IPS-18a (cell line): ENCODE measurements around the gene MACF1.

Source experiments
- H3K27ac ChIP-seq: one replicate; pipeline ENCODE4 v1.5.1; 2013; ENCODE audit warnings: low read length
- H3K27me3 ChIP-seq: one replicate; pipeline ENCODE4 v1.6.1; 2013; ENCODE audit warnings: mild to moderate bottlenecking, low read length; ENCODE audit not compliant: control insufficient read depth, insufficient read depth
- H3K36me3 ChIP-seq: one replicate; pipeline ENCODE4 v1.6.1; 2013; ENCODE audit warnings: low read depth, low read length; ENCODE audit not compliant: control insufficient read depth
- H3K4me1 ChIP-seq: one replicate; pipeline ENCODE4 v1.6.1; 2013; ENCODE audit warnings: low read depth, low read length; ENCODE audit not compliant: control insufficient read depth
- H3K4me3 ChIP-seq: one replicate; pipeline ENCODE4 v1.5.1; 2013; ENCODE audit warnings: low read length
- H3K9ac ChIP-seq: one replicate; pipeline ENCODE4 v1.6.1; 2013; ENCODE audit warnings: mild to moderate bottlenecking, low read length, moderate library complexity
- H3K9me3 ChIP-seq: one replicate; pipeline ENCODE4 v1.6.1; 2013; ENCODE audit warnings: low read depth, low read length; ENCODE audit not compliant: control insufficient read depth

Gene MACF1

GRCh38 chr1:39393645-39394044, 189.2 kb downstream of the MACF1 start:
- Histone ChIP-seq H3K9me3 (no peaks in the 10 kb centered on the region), H3K27ac (no peak overlapping the region), H3K36me3 (peaks cover 11% of the 10 kb centered on the region), H3K4me3 (no peak overlapping the region), H3K9ac (no peak overlapping the region), H3K4me1 (peaks cover 41% of the 10 kb centered on the region), H3K27me3 (no peaks in the 10 kb centered on the region)

- peaks cover 11% of the 10 kb centered on the region for H3K36me3 ChIP-seq
- no peak overlapping the region for H3K4me3 ChIP-seq
- peaks cover 45% of the 10 kb centered on the region for H3K4me1 ChIP-seq
- no peak overlapping the region for H3K27ac ChIP-seq
- H3K9ac ChIP-seq, result no peak overlapping the region
- no peaks in the 10 kb centered on the region for H3K9me3 ChIP-seq
- no peaks in the 10 kb centered on the region for H3K27me3 ChIP-seq
These were observed 189.6 kb downstream of the MACF1 start for GRCh38 chr1:39394059-39394458.

- peaks cover 45% of the 10 kb centered on the region for H3K4me1 ChIP-seq
- H3K9me3 ChIP-seq, result no peaks in the 10 kb centered on the region
- H3K27ac ChIP-seq, result no peak overlapping the region
- no peaks in the 10 kb centered on the region for H3K27me3 ChIP-seq
- H3K4me3 ChIP-seq, result no peak overlapping the region
- no peak overlapping the region for H3K9ac ChIP-seq
- peaks cover 10% of the 10 kb centered on the region for H3K36me3 ChIP-seq
These were observed 190.1 kb downstream of the MACF1 start for GRCh38 chr1:39394598-39394997.

GRCh38 chr1:39395357-39395831, 190.9 kb downstream of the MACF1 start:
- H3K9ac ChIP-seq, result no peak overlapping the region
- H3K4me1 ChIP-seq, result peaks cover 45% of the 10 kb centered on the region
- H3K4me3 ChIP-seq, result no peak overlapping the region
- peaks cover 3% of the 10 kb centered on the region for H3K36me3 ChIP-seq
- H3K9me3 ChIP-seq, result no peaks in the 10 kb centered on the region
- H3K27ac ChIP-seq, result no peak overlapping the region
- no peaks in the 10 kb centered on the region for H3K27me3 ChIP-seq

GRCh38 chr1:39396671-39397070, 192.2 kb downstream of the MACF1 start:
- H3K36me3 ChIP-seq, result no peaks in the 10 kb centered on the region
- H3K9me3 ChIP-seq, result no peaks in the 10 kb centered on the region
- no peak overlapping the region for H3K9ac ChIP-seq
- H3K4me3 ChIP-seq, result no peak overlapping the region
- peaks cover 38% of the 10 kb centered on the region for H3K4me1 ChIP-seq
- no peaks in the 10 kb centered on the region for H3K27me3 ChIP-seq
- H3K27ac ChIP-seq, result no peak overlapping the region

- Histone ChIP-seq H3K9ac (no peak overlapping the region), H3K36me3 (no peaks in the 10 kb centered on the region), H3K27ac (no peak overlapping the region), H3K27me3 (no peaks in the 10 kb centered on the region), H3K9me3 (no peaks in the 10 kb centered on the region), H3K4me1 (peaks cover 30% of the 10 kb centered on the region), H3K4me3 (no peak overlapping the region)
These were observed 193.0 kb downstream of the MACF1 start for GRCh38 chr1:39397487-39397886.

GRCh38 chr1:39398278-39399021, 194.0 kb downstream of the MACF1 start:
- no peak overlapping the region for H3K4me3 ChIP-seq
- H3K4me1 ChIP-seq, result peaks cover 26% of the 10 kb centered on the region
- H3K9me3 ChIP-seq, result no peaks in the 10 kb centered on the region
- no peak overlapping the region for H3K9ac ChIP-seq
- H3K36me3 ChIP-seq, result no peaks in the 10 kb centered on the region
- H3K27ac ChIP-seq, result no peak overlapping the region
- no peaks in the 10 kb centered on the region for H3K27me3 ChIP-seq

GRCh38 chr1:39401106-39401505, 196.6 kb downstream of the MACF1 start:
- Histone ChIP-seq H3K9ac (no peak overlapping the region), H3K36me3 (no peaks in the 10 kb centered on the region), H3K9me3 (no peaks in the 10 kb centered on the region), H3K27ac (no peak overlapping the region), H3K4me1 (peaks cover 15% of the 10 kb centered on the region), H3K4me3 (no peak overlapping the region), H3K27me3 (no peaks in the 10 kb centered on the region)

- H3K9ac ChIP-seq, result no peak overlapping the region
- H3K4me1 ChIP-seq, result peaks cover 14% of the 10 kb centered on the region
- no peak overlapping the region for H3K4me3 ChIP-seq
- no peaks in the 10 kb centered on the region for H3K9me3 ChIP-seq
- no peaks in the 10 kb centered on the region for H3K36me3 ChIP-seq
- no peak overlapping the region for H3K27ac ChIP-seq
- no peaks in the 10 kb centered on the region for H3K27me3 ChIP-seq
These were observed 200.4 kb downstream of the MACF1 start for GRCh38 chr1:39404876-39405275.

- H3K27me3 ChIP-seq, result no peaks in the 10 kb centered on the region
- H3K4me1 ChIP-seq, result peaks cover 19% of the 10 kb centered on the region
- no peaks in the 10 kb centered on the region for H3K9me3 ChIP-seq
- no peak overlapping the region for H3K9ac ChIP-seq
- no peak overlapping the region for H3K27ac ChIP-seq
- H3K36me3 ChIP-seq, result no peaks in the 10 kb centered on the region
- H3K4me3 ChIP-seq, result no peak overlapping the region
These were observed 200.9 kb downstream of the MACF1 start for GRCh38 chr1:39405358-39405757.

- Histone ChIP-seq H3K9me3 (no peaks in the 10 kb centered on the region), H3K4me1 (peaks cover 31% of the 10 kb centered on the region), H3K27ac (no peak overlapping the region), H3K4me3 (no peak overlapping the region), H3K36me3 (peaks cover 5% of the 10 kb centered on the region), H3K27me3 (no peaks in the 10 kb centered on the region), H3K9ac (no peak overlapping the region)
These were observed 202.3 kb downstream of the MACF1 start for GRCh38 chr1:39406533-39407450.
